H9 (cell line): ENCODE measurements around the gene GALNT17. TPM values are rescaled to one million over a fixed set of nuclear protein-coding genes. Genes with fewer than 3 reads are reported as not detected.
A peak's percentile ranks its signal among the peaks of the same experiment; 100 is the strongest.

Experiments used
- DNase-seq: peaks from one replicate; pipeline ENCODE4 v3.0.0-alpha.2; 2017
- H2AFZ ChIP-seq: one replicate; pipeline ENCODE4 v1.6.1; 2013; ENCODE audit warnings: mild to moderate bottlenecking, low read length, control low read depth, moderate library complexity
- H2AK5ac ChIP-seq: 2 replicates; pipeline ENCODE4 v1.6.1; 2013; ENCODE audit warnings: low read length, control low read depth, mixed read lengths; ENCODE audit not compliant: insufficient read length
- H2BK120ac ChIP-seq: one replicate; pipeline ENCODE4 v1.6.1; 2013; ENCODE audit warnings: low read depth, mild to moderate bottlenecking, low read length, control low read depth, inconsistent platforms; ENCODE audit not compliant: poor library complexity, severe bottlenecking
- H2BK12ac ChIP-seq: 2 replicates; pipeline ENCODE4 v1.6.1; 2013; ENCODE audit warnings: low read length, control low read depth, mixed read lengths, low read depth; ENCODE audit not compliant: insufficient read length
- H2BK15ac ChIP-seq: 2 replicates; pipeline ENCODE4 v1.6.1; 2013; ENCODE audit warnings: low read depth, low read length, control low read depth
- H2BK20ac ChIP-seq: one replicate; pipeline ENCODE4 v1.6.1; 2013; ENCODE audit warnings: low read depth, mild to moderate bottlenecking, low read length, control low read depth, inconsistent platforms; ENCODE audit not compliant: poor library complexity, severe bottlenecking
- H2BK5ac ChIP-seq: 2 replicates; pipeline ENCODE4 v1.6.1; 2013; ENCODE audit warnings: low read length, control low read depth, mixed read lengths; ENCODE audit not compliant: insufficient read length
- H3K14ac ChIP-seq: 2 replicates; pipeline ENCODE4 v1.6.1; 2013; ENCODE audit warnings: low read length, control low read depth; ENCODE audit not compliant: insufficient read depth
- H3K18ac ChIP-seq: 2 replicates; pipeline ENCODE4 v1.6.1; 2013; ENCODE audit warnings: low read depth, mild to moderate bottlenecking, mixed read lengths, low read length, control low read depth; ENCODE audit not compliant: insufficient read length
- H3K23ac ChIP-seq: 2 replicates; pipeline ENCODE4 v1.6.1; 2013; ENCODE audit warnings: low read length, control low read depth, mixed read lengths, low read depth; ENCODE audit not compliant: insufficient read length
- H3K23me2 ChIP-seq: 2 replicates; pipeline ENCODE4 v1.6.1; 2013; ENCODE audit warnings: low read depth, mild to moderate bottlenecking, mixed read lengths, low read length, control low read depth; ENCODE audit not compliant: insufficient read length, poor library complexity, severe bottlenecking
- H3K27ac ChIP-seq: 2 replicates; pipeline ENCODE4 v1.5.1; 2013; ENCODE audit warnings: low read length, control low read depth, mixed read lengths, low read depth; ENCODE audit not compliant: insufficient read length
- H3K27me3 ChIP-seq: 2 replicates; pipeline ENCODE4 v1.6.1; 2013; ENCODE audit warnings: low read length, control low read depth, inconsistent platforms; ENCODE audit not compliant: insufficient read depth
- H3K4ac ChIP-seq: 2 replicates; pipeline ENCODE4 v1.6.1; 2013; ENCODE audit warnings: low read depth, mild to moderate bottlenecking, control low read depth, inconsistent platforms, low read length, moderate library complexity
- H3K4me1 ChIP-seq: 2 replicates; pipeline ENCODE4 v1.6.1; 2013; ENCODE audit warnings: low read length, control low read depth, inconsistent platforms; ENCODE audit not compliant: insufficient read depth
- H3K4me2 ChIP-seq: 2 replicates; pipeline ENCODE4 v1.6.1; 2013; ENCODE audit warnings: low read length, control low read depth, mixed read lengths; ENCODE audit not compliant: insufficient read length, insufficient read depth
- H3K56ac ChIP-seq: 2 replicates; pipeline ENCODE4 v1.6.1; 2013; ENCODE audit warnings: low read depth, mild to moderate bottlenecking, mixed read lengths, low read length, control low read depth; ENCODE audit not compliant: insufficient read length
- H3K79me1 ChIP-seq: 2 replicates; pipeline ENCODE4 v1.6.1; 2013; ENCODE audit warnings: low read depth, mild to moderate bottlenecking, moderate library complexity, low read length, control low read depth, inconsistent platforms; ENCODE audit not compliant: insufficient read depth, poor library complexity, severe bottlenecking
- H3K79me2 ChIP-seq: 2 replicates; pipeline ENCODE4 v1.6.1; 2013; ENCODE audit warnings: low read length, control low read depth, inconsistent platforms; ENCODE audit not compliant: insufficient read depth
- H3K9ac ChIP-seq: 2 replicates; pipeline ENCODE4 v1.6.1; 2013; ENCODE audit warnings: low read length, control low read depth, mixed read lengths; ENCODE audit not compliant: insufficient read length; ENCODE audit errors: extremely low read depth
- H3K9me3 ChIP-seq: one replicate; pipeline ENCODE4 v1.6.1; 2013; ENCODE audit warnings: low read depth, low read length, inconsistent platforms; ENCODE audit not compliant: control insufficient read depth
- H3T11ph ChIP-seq: one replicate; pipeline ENCODE4 v1.6.1; 2013; ENCODE audit warnings: mild to moderate bottlenecking, low read length, control low read depth, inconsistent platforms
- H4K20me1 ChIP-seq: one replicate; pipeline ENCODE4 v1.6.1; 2013; ENCODE audit not compliant: control insufficient read depth, insufficient read length, insufficient read depth
- H4K5ac ChIP-seq: 2 replicates; pipeline ENCODE4 v1.6.1; 2013; ENCODE audit warnings: low read depth, mild to moderate bottlenecking, mixed read lengths, low read length, control low read depth; ENCODE audit not compliant: insufficient read length
- H4K8ac ChIP-seq: replicated peaks from 2 replicates; pipeline ENCODE4 v1.6.1; 2013; ENCODE audit warnings: low read length, control low read depth, mixed read lengths, low read depth; ENCODE audit not compliant: insufficient read length
- H4K91ac ChIP-seq: 2 replicates; pipeline ENCODE4 v1.6.1; 2013; ENCODE audit warnings: low read depth, mild to moderate bottlenecking, moderate library complexity, mixed read lengths, low read length, control low read depth; ENCODE audit not compliant: insufficient read length
- H3K27ac Mint-ChIP-seq, 3 experiments: 2 replicates in 2 of 3; 3 replicates in 1 of 3; pipeline ENCODE4 v1.8.0; 2020 to 2021; ENCODE audit warnings: mixed read lengths in 3 of 3, mild to moderate bottlenecking in 1 of 3, moderate library complexity in 1 of 3
- H3K27me3 Mint-ChIP-seq: 2 replicates; pipeline ENCODE4 v1.8.0; 2021; ENCODE audit warnings: low read depth, mild to moderate bottlenecking, moderate library complexity, mixed read lengths
- H3K36me3 Mint-ChIP-seq, 3 experiments: 2 replicates in 2 of 3; 3 replicates in 1 of 3; pipeline ENCODE4 v1.8.0; 2020 to 2021; ENCODE audit warnings: low read depth in 3 of 3, mixed read lengths in 3 of 3; ENCODE audit not compliant: insufficient read depth in 1 of 3
- H3K4me1 Mint-ChIP-seq, 2 experiments: 2 replicates each; pipeline ENCODE4 v1.8.0; 2020; ENCODE audit warnings: mixed read lengths in 2 of 2
- H3K4me3 Mint-ChIP-seq, 2 experiments: 2 replicates in 1 of 2; 3 replicates in 1 of 2; pipeline ENCODE4 v1.8.0; 2020 to 2021; ENCODE audit warnings: mild to moderate bottlenecking in 2 of 2, mixed read lengths in 2 of 2, moderate library complexity in 1 of 2
- H3K9me3 Mint-ChIP-seq, 2 experiments: 2 replicates in 1 of 2; 3 replicates in 1 of 2; pipeline ENCODE4 v1.8.0; 2020; ENCODE audit warnings: mild to moderate bottlenecking in 2 of 2, mixed read lengths in 2 of 2, moderate library complexity in 1 of 2
- WGBS: extraction: QIAGEN DNeasy Blood & Tissue Kit; methylation state at CpG from one replicate; pipeline ENCODE4 v1.1.7; 2013; ENCODE audit warnings: missing lambda C conversion rate, low lambda C conversion rate, mixed read lengths; ENCODE audit not compliant: insufficient read length; ENCODE audit errors: extremely low coverage; 5-methylcytosine and 5-hydroxymethylcytosine counted together
- total RNA-seq: library from RNA; stranded (reverse); gene quantifications from 2 replicates; pipeline ENCODE4 v1.2.1, GENCODE V29; 2021
- TF ChIP-seq, protein P1 (sequence below): fragments of 200-600 bp; sonication (generic); conservative IDR thresholded peaks from 3 replicates; pipeline ENCODE4 v1.8.0; 2021; ENCODE audit warnings: antibody characterized with exemption, mild to moderate bottlenecking

GALNT17 gene
- total RNA-seq, 1 experiment from 2014 or later, result 43.2 TPM

DNA sequence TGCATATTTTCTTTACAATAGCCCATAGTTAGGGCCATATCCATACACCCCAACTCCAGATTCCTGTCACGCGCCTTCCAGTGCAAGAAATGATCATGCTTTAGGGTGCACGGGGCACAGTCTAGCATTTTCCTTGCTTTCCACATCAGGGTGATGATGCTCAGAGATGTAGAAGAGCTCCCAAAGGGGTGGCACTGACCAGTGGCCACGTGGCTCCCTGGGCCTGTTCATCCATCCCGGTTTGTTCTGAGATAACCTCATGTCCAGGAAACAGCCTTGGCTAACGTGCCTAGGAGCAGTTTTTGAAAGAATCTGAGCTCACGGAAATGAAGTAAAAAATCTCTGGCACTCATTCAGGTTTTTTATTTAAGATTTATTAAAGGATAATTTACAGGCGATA, 139.3 kb downstream of the GALNT17 start:
- Histone ChIP-seq H3K4ac (no peak overlapping the region), H3K79me1 (peaks cover 5% of the 10 kb centered on the region), H2BK120ac (no peak overlapping the region), H3K23ac (no peak overlapping the region), H3K9ac (no peak overlapping the region), H3K23me2 (no peaks in the 10 kb centered on the region), H4K5ac (no peak overlapping the region), H2AFZ (no peak overlapping the region), H3K27ac (no peak overlapping the region), H3T11ph (no peak overlapping the region), H3K27me3 (no peaks in the 10 kb centered on the region), H4K8ac (no peak overlapping the region), H3K4me1 (peaks cover 16% of the 10 kb centered on the region; the same call in 1 of the 2 replicates), H2BK20ac (no peak overlapping the region), H3K9me3 (no peaks in the 10 kb centered on the region), H2AK5ac (no peak overlapping the region), H3K18ac (no peak overlapping the region), H3K14ac (no peak overlapping the region), H2BK12ac (no peak overlapping the region), H4K20me1 (no peaks in the 10 kb centered on the region), H3K4me2 (no peak overlapping the region), H4K91ac (no peak overlapping the region), H2BK5ac (no peak overlapping the region), H2BK15ac (no peak overlapping the region), H3K56ac (no peak overlapping the region), H3K79me2 (peaks cover 18% of the 10 kb centered on the region; the same call in 1 of the 2 replicates)
- H3K4me3 Mint-ChIP-seq, result no peak overlapping the region
- TF ChIP-seq, protein P1, sequence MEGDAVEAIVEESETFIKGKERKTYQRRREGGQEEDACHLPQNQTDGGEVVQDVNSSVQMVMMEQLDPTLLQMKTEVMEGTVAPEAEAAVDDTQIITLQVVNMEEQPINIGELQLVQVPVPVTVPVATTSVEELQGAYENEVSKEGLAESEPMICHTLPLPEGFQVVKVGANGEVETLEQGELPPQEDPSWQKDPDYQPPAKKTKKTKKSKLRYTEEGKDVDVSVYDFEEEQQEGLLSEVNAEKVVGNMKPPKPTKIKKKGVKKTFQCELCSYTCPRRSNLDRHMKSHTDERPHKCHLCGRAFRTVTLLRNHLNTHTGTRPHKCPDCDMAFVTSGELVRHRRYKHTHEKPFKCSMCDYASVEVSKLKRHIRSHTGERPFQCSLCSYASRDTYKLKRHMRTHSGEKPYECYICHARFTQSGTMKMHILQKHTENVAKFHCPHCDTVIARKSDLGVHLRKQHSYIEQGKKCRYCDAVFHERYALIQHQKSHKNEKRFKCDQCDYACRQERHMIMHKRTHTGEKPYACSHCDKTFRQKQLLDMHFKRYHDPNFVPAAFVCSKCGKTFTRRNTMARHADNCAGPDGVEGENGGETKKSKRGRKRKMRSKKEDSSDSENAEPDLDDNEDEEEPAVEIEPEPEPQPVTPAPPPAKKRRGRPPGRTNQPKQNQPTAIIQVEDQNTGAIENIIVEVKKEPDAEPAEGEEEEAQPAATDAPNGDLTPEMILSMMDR, result no peak
- peaks cover 2% of the 10 kb centered on the region; the same call in 1 of the 2 replicates for H3K27me3 Mint-ChIP-seq
- H3K27ac Mint-ChIP-seq, result peak overlapping the region in 1 of 3 experiments; percentile 32; a peak in 1 of 7 replicates
- no peak for DNase-seq
- H3K36me3 Mint-ChIP-seq, result peaks cover 16 to 25% (median 23%) of the 10 kb centered on the region in 3 experiments; a peak in 6 of 7 replicates
- WGBS, result no CpG with 5 or more reads among the region's 8 CpGs
- peaks cover 2 to 10% of the 10 kb centered on the region in 2 experiments for H3K9me3 Mint-ChIP-seq
- peaks cover 36 to 42% of the 10 kb centered on the region in 2 experiments for H3K4me1 Mint-ChIP-seq
